ENCODE measurements around the gene TMEM120A. TPM values are rescaled to one million over a fixed set of nuclear protein-coding genes. Genes with fewer than 3 reads are reported as not detected.

The TMEM120A gene
- total RNA-seq, 1 experiment from 2014 or later: 71.0 TPM

DNA sequence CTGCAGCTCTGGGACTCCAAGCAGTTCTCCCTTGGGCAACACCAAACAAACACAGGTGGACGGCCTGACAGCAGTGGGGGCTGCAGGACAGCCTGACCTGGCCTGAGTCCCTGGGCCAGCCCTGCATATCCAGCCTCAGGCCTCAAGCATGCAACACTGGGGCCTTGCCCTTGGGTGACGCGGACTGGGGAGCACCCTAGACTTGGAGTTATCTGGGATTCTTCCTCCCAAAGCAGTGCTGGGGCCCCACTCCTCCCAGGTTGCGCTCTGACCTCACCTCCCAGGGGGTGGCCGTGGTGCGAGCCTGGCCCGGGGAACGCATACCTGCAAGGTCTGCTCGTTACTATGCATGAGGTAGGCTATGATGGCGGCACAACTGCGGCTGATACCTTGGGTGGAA, 6.2 kb upstream of the TMEM120A start:
- in situ Hi-C loops (cut with HindIII; ENCODE audit: low pct_unique_long_range_greater_than_20kb, low sequenced_read_pairs) (no loop called here), intact Hi-C loops (cut with micrococcal nuclease; ENCODE audit: unreplicated experiment) (no loop called here)
- TF ChIP-seq CTCF (IDR thresholded peaks at IDR 0.05) (no peak), SIN3A (IDR thresholded peaks at IDR 0.05; ENCODE audit: borderline replicate concordance, insufficient read depth, low read depth, low read length) (no peak), TCF7L2 (IDR thresholded peaks at IDR 0.05; ENCODE audit: low read depth, low read length) (no peak), POLR2AphosphoS5 (IDR thresholded peaks at IDR 0.05; ENCODE audit: low read depth, low read length) (no peak)
- TF ChIP-seq, protein P1, sequence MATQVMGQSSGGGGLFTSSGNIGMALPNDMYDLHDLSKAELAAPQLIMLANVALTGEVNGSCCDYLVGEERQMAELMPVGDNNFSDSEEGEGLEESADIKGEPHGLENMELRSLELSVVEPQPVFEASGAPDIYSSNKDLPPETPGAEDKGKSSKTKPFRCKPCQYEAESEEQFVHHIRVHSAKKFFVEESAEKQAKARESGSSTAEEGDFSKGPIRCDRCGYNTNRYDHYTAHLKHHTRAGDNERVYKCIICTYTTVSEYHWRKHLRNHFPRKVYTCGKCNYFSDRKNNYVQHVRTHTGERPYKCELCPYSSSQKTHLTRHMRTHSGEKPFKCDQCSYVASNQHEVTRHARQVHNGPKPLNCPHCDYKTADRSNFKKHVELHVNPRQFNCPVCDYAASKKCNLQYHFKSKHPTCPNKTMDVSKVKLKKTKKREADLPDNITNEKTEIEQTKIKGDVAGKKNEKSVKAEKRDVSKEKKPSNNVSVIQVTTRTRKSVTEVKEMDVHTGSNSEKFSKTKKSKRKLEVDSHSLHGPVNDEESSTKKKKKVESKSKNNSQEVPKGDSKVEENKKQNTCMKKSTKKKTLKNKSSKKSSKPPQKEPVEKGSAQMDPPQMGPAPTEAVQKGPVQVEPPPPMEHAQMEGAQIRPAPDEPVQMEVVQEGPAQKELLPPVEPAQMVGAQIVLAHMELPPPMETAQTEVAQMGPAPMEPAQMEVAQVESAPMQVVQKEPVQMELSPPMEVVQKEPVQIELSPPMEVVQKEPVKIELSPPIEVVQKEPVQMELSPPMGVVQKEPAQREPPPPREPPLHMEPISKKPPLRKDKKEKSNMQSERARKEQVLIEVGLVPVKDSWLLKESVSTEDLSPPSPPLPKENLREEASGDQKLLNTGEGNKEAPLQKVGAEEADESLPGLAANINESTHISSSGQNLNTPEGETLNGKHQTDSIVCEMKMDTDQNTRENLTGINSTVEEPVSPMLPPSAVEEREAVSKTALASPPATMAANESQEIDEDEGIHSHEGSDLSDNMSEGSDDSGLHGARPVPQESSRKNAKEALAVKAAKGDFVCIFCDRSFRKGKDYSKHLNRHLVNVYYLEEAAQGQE (IDR thresholded peaks at IDR 0.05; ENCODE audit: insufficient read depth in 1 of 2, low read depth in 2 of 2, low read length in 1 of 2): no peak
- DNase-seq (ENCODE audit: low read depth, low spot score) (no peak), ATAC-seq (no peak)
- Histone ChIP-seq H3K27ac (ENCODE audit: low read length) (no peak overlapping the region), H3K36me3 (ENCODE audit: control insufficient read depth, insufficient read depth, low read length) (peaks cover 5% of the 10 kb centered on the region), H3K9me3 (ENCODE audit: control insufficient read depth, insufficient read depth, low read depth, low read length) (no peaks in the 10 kb centered on the region), H3K4me1 (ENCODE audit: control insufficient read depth, insufficient read depth, low read length) (no peaks in the 10 kb centered on the region), H3K27me3 (ENCODE audit: control insufficient read depth, insufficient read depth, low read length) (no peaks in the 10 kb centered on the region), H3K4me3 (ENCODE audit: low read depth in 2 of 2, low read length in 2 of 2) (no peak overlapping the region)
- BruUV-seq (replicated peaks): no TSS peak
- CTCF ChIA-PET: no interaction called here
- POLR2A ChIA-PET: no interaction called here

DNA sequence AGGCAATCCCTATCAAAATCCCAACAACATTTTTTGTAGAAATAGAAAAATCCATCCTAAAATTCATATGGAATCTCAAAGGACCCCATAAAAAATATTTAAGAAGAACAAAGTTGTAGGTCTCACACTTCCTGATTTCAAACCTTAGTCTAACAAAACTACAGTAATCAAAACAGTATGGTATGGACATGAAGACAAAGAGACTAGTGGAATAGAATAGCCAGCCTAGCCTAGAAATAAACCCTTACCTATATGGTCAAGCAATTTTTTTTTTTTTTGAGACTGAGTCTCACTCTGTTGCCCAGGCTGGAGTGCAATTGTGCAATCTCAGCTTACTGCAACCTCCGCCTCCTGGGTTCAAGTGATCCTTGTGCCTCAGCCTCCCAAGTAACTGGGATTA, 3.6 kb upstream of the TMEM120A start:
- Histone ChIP-seq H3K4me3 (ENCODE audit: low read depth in 2 of 2, low read length in 2 of 2) (no peak overlapping the region), H3K36me3 (ENCODE audit: control insufficient read depth, insufficient read depth, low read length) (peaks cover 2% of the 10 kb centered on the region; the same call in 1 of the 2 replicates), H3K9me3 (ENCODE audit: control insufficient read depth, insufficient read depth, low read depth, low read length) (no peaks in the 10 kb centered on the region), H3K27ac (ENCODE audit: low read length) (no peak overlapping the region), H3K27me3 (ENCODE audit: control insufficient read depth, insufficient read depth, low read length) (no peaks in the 10 kb centered on the region), H3K4me1 (ENCODE audit: control insufficient read depth, insufficient read depth, low read length) (peaks cover 11% of the 10 kb centered on the region)
- TF ChIP-seq POLR2AphosphoS5 (IDR thresholded peaks at IDR 0.05; ENCODE audit: low read depth, low read length) (no peak), CTCF (IDR thresholded peaks at IDR 0.05) (no peak), TCF7L2 (IDR thresholded peaks at IDR 0.05; ENCODE audit: low read depth, low read length) (no peak), SIN3A (IDR thresholded peaks at IDR 0.05; ENCODE audit: borderline replicate concordance, insufficient read depth, low read depth, low read length) (no peak)
- TF ChIP-seq, protein P1 (IDR thresholded peaks at IDR 0.05; ENCODE audit: insufficient read depth in 1 of 2, low read depth in 2 of 2, low read length in 1 of 2): no peak
- DNase-seq (ENCODE audit: low read depth, low spot score): no peak
- no peak for ATAC-seq
- intact Hi-C loops (cut with micrococcal nuclease; ENCODE audit: unreplicated experiment): loop anchor here (10.0 kb wide), 1 partner anchor 123 kb away; the partner anchor contains the start of gene RHBDD2
- ChIA-PET CTCF (no interaction called here), POLR2A (no interaction called here)
- no TSS peak for BruUV-seq (replicated peaks)
- in situ Hi-C loops (cut with HindIII; ENCODE audit: low pct_unique_long_range_greater_than_20kb, low sequenced_read_pairs): no loop called here

Measured in Panc1 (cell line).